ENCODE measurements around the gene ADAM17. TPM values are rescaled to one million over a fixed set of nuclear protein-coding genes. Genes with fewer than 3 reads are reported as not detected.

ADAM17 gene
- polyA plus RNA-seq, 2 of the 4 experiments (the other 2 are of a cell fraction): 33.1 to 38.1 TPM

- CTCF ChIA-PET: interaction anchor here (0.5 to 0.8 kb wide), 3 partner anchors 79 to 212 kb away, joined by 3 to 4 read pairs (median 3); no protein-coding TSS in a partner anchor
- POLR2A ChIA-PET: no interaction called here
- Histone ChIP-seq H3K4me1 (peaks cover 35% of the 10 kb centered on the region), H3K9me3 (no peaks in the 10 kb centered on the region), H3K4me3 (no peak overlapping the region), H3K4me2 (no peak overlapping the region), H3K27ac (no peak overlapping the region)
- WGBS (ENCODE audit: missing lambda C conversion rate): 89% methylated on average over 2 of the region's 2 CpGs
- ATAC-seq: no peak
- no peak for TF ChIP-seq BCL3 (IDR thresholded peaks at IDR 0.05)
- TF ChIP-seq, protein P1, sequence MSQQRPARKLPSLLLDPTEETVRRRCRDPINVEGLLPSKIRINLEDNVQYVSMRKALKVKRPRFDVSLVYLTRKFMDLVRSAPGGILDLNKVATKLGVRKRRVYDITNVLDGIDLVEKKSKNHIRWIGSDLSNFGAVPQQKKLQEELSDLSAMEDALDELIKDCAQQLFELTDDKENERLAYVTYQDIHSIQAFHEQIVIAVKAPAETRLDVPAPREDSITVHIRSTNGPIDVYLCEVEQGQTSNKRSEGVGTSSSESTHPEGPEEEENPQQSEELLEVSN (IDR thresholded peaks at IDR 0.05; ENCODE audit: borderline replicate concordance, low read depth): no peak
- no peak for DNase-seq (ENCODE audit: low read depth in 1 of 2, low spot score in 1 of 2)
- no peak for FAIRE-seq
Measured at GRCh38 chr2:9560628-9561027, 5.0 kb upstream of the ADAM17 start.

DNA sequence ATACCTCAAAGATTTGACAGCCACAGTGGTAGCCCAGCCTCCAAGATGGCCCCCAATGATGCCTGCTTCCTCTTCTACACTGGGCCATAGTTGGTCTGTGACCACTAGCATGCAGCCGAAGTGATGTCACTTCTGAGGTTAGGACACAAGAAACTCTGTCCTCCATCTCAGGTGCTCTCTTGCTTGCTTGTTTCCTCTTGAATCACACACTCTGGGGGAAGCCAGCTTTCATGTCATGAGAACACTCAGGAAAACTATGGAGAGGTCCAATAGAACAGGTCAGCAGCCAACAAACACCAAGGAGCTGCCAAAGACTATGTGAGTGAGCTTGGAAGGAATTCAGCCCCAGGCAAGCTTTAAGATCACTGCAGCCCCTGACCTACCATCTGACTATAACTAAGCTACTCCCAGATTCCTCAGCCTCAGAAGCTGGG is 3.3 kb upstream of the ADAM17 start:
- WGBS (ENCODE audit: missing lambda C conversion rate): 55% methylated on average over 1 of the region's 1 CpG
- Histone ChIP-seq H3K4me3 (no peak overlapping the region), H3K4me2 (peak overlapping the region; percentile 46), H3K9me3 (no peaks in the 10 kb centered on the region), H3K4me1 (peaks cover 24% of the 10 kb centered on the region), H3K27ac (peak overlapping the region; percentile 24 to 47; a peak in 5 of 6 replicates)
- peak in 1 of 2 experiments; percentile 68 for DNase-seq (ENCODE audit: low read depth in 1 of 2, low spot score in 1 of 2)
- no peak for TF ChIP-seq RCOR1 (IDR thresholded peaks at IDR 0.05; ENCODE audit: low read depth, low read length)
- no peak for TF ChIP-seq CBX8 (IDR thresholded peaks at IDR 0.05)
- no peak for TF ChIP-seq NFE2L2 (conservative IDR thresholded peaks at IDR 0.05; ENCODE audit: low read length)
- TF ChIP-seq CEBPB (IDR thresholded peaks at IDR 0.05): no peak
- TF ChIP-seq POLR2AphosphoS2 (conservative IDR thresholded peaks at IDR 0.05; ENCODE audit: low read length): no peak
- no peak for TF ChIP-seq ZSCAN20 (CRISPR knock-in tag; IDR thresholded peaks at IDR 0.05)
- no peak for TF ChIP-seq CHD2 (IDR thresholded peaks at IDR 0.05; ENCODE audit: low read length, partially characterized antibody)
- TF ChIP-seq CBX2 (IDR thresholded peaks at IDR 0.05; ENCODE audit: borderline replicate concordance, low read depth): no peak
- no peak for TF ChIP-seq HES2 (IDR thresholded peaks at IDR 0.05)
- no peak for TF ChIP-seq FOXS1 (CRISPR knock-in tag; IDR thresholded peaks at IDR 0.05)
- no peak for TF ChIP-seq EP300 (IDR thresholded peaks at IDR 0.05)
- TF ChIP-seq SREBF2 (IDR thresholded peaks at IDR 0.05): no peak
- TF ChIP-seq ZFP36 (IDR thresholded peaks at IDR 0.05; ENCODE audit: borderline replicate concordance, partially characterized antibody): no peak
- TF ChIP-seq MAZ (IDR thresholded peaks at IDR 0.05; ENCODE audit: borderline replicate concordance, low read depth, low read length): no peak
- no peak for TF ChIP-seq BCL3 (IDR thresholded peaks at IDR 0.05)
- ChIA-PET CTCF (interaction anchor here (0.5 to 5.8 kb wide), 7 partner anchors 9 to 313 kb away, joined by 3 to 47 read pairs (median 4); no protein-coding TSS in a partner anchor), POLR2A (no interaction called here)
- FAIRE-seq: no peak
- ATAC-seq: peak in 1 of 2 experiments; percentile 7; a peak in 2 of 6 replicates

- DNase-seq (ENCODE audit: low read depth in 1 of 2, low spot score in 1 of 2) (peak in 1 of 2 experiments; percentile 33), ATAC-seq (peak; percentile 61 to 64), FAIRE-seq (no peak)
- POLR2A ChIA-PET: interaction anchor here (0.8 to 3.2 kb wide), 28 partner anchors 8 to 431 kb away, joined by 3 to 54 read pairs (median 6); partner anchors contain the start of genes ITGB1BP1, TAF1B and YWHAQ
- peak overlapping the region; percentile 78 for H3K4me3 ChIP-seq
- H3K9me3 ChIP-seq: no peaks in the 10 kb centered on the region
- H3K27ac ChIP-seq: peak overlapping the region; percentile 95 to 98
- WGBS (ENCODE audit: missing lambda C conversion rate): 3% methylated on average over 14 of the region's 32 CpGs
- H3K4me1 ChIP-seq: peaks cover 49% of the 10 kb centered on the region
- CTCF ChIA-PET: interaction anchor here (0.6 to 5.8 kb wide), 31 partner anchors 9 to 414 kb away, joined by 3 to 47 read pairs (median 4); partner anchors contain the start of gene YWHAQ
- no peak for TF ChIP-seq ATOH8 (CRISPR knock-in tag; IDR thresholded peaks at IDR 0.05; ENCODE audit: low read depth)
- TF ChIP-seq JUN (IDR thresholded peaks at IDR 0.05): peak; percentile 14 to 24; a peak in 2 of 5 replicates
- TF ChIP-seq HOXB5 (CRISPR knock-in tag; IDR thresholded peaks at IDR 0.05): no peak
- TF ChIP-seq TP53 (CRISPR knock-in tag; IDR thresholded peaks at IDR 0.05): peak; percentile 49; the same call in 1 of the 2 replicates
- no peak for TF ChIP-seq MAFK (IDR thresholded peaks at IDR 0.05; ENCODE audit: partially characterized antibody)
- peak; percentile 83; the same call in 1 of the 2 replicates for TF ChIP-seq PHF8 (IDR thresholded peaks at IDR 0.05; ENCODE audit: borderline replicate concordance, low read depth)
- TF ChIP-seq TFCP2L1 (CRISPR knock-in tag; IDR thresholded peaks at IDR 0.05): peak; percentile 49; the same call in 1 of the 2 replicates
- H3K4me2 ChIP-seq: peak overlapping the region; percentile 71
Measured at GRCh38 chr2:9556121-9556743, 602 bp upstream of the ADAM17 start.
